SK-N-SH (cell line): Measurements from ENCODE around the gene PCK2. TPM values are rescaled to one million over a fixed set of nuclear protein-coding genes. Genes with fewer than 3 reads are reported as not detected.

Experiments
- CTCF ChIA-PET: fragments of 300-600, 350-600 bp; formaldehyde crosslinking; extraction: SDS; loops from one replicate; lab custom pipeline; 2021; lab: Yijun Ruan, JAX
- POLR2A ChIA-PET: fragments of 350-600 bp; sonication (Branson Sonifier 250); formaldehyde crosslinking; extraction: SDS; loops from one replicate; lab custom pipeline; 2020; ENCODE audit warnings: antibody characterized with exemption, inconsistent platforms; lab: Yijun Ruan, JAX
- DNase-seq: peaks from one replicate; pipeline ENCODE4 v3.0.0; 2012
- H2AFZ ChIP-seq: fragments of 200-600 bp; sonication (generic); 2 replicates; pipeline ENCODE4 v1.8.1; 2016; ENCODE audit warnings: antibody characterized with exemption, mild to moderate bottlenecking, low read depth
- H3F3A ChIP-seq: fragments of 200-600 bp; sonication (generic); replicated peaks from 2 replicates; pipeline ENCODE3; 2016; ENCODE audit warnings: antibody characterized with exemption, mild to moderate bottlenecking; ENCODE audit not compliant: insufficient read depth
- H3K27ac ChIP-seq, 2 experiments: fragments of 200-500 bp in 1 of 2; fragments of 200-600 bp in 1 of 2; sonication (Bioruptor generic) in 1 of 2; sonication (generic), shearing (Covaris generic) in 1 of 2; 2 replicates each; pipeline versions ENCODE4 v1.5.1 to v1.6.1; 2014 to 2016; ENCODE audit warnings: low read depth in 2 of 2, inconsistent platforms in 1 of 2, low read length in 1 of 2, mild to moderate bottlenecking in 1 of 2, mixed read lengths in 1 of 2
- H3K27me3 ChIP-seq: fragments of 200-600 bp; sonication (generic), shearing (Covaris generic); 2 replicates; pipeline ENCODE4 v1.6.1; 2016; ENCODE audit warnings: mixed run types; ENCODE audit not compliant: insufficient read depth
- H3K36me3 ChIP-seq, 2 experiments: fragments of 200-500 bp in 1 of 2; fragments of 200-600 bp in 1 of 2; sonication (Bioruptor generic) in 1 of 2; sonication (generic) in 1 of 2; replicated peaks in 1 of 2; 2 replicates each; pipeline versions ENCODE3 to v1.5.1; 2014 to 2016; ENCODE audit warnings: low read length in 1 of 2, mild to moderate bottlenecking in 1 of 2; ENCODE audit not compliant: insufficient read depth in 2 of 2, control insufficient read depth in 1 of 2
- H3K4me1 ChIP-seq, 2 experiments: fragments of 200-500 bp in 1 of 2; fragments of 200-600 bp in 1 of 2; sonication (Bioruptor generic) in 1 of 2; sonication (generic), shearing (Covaris generic) in 1 of 2; 2 replicates each; pipeline versions ENCODE4 v1.5.1 to v1.6.1; 2014 to 2016; ENCODE audit warnings: low read depth in 1 of 2, low read length in 1 of 2, mixed run types in 1 of 2; ENCODE audit not compliant: insufficient read depth in 2 of 2, control insufficient read depth in 1 of 2
- H3K4me2 ChIP-seq: fragments of 200-600 bp; sonication (generic), shearing (Covaris generic); 2 replicates; pipeline ENCODE4 v1.6.1; 2017; ENCODE audit warnings: mixed run types
- H3K4me3 ChIP-seq, 2 experiments: fragments of 200-500 bp in 1 of 2; fragments of 200-600 bp in 1 of 2; sonication (Bioruptor generic) in 1 of 2; sonication (generic), shearing (Covaris generic) in 1 of 2; 2 replicates each; pipeline versions ENCODE4 v1.5.1 to v1.8.1; 2014 to 2016; ENCODE audit warnings: low read depth in 2 of 2, inconsistent platforms in 1 of 2, low read length in 1 of 2, mild to moderate bottlenecking in 1 of 2, mixed read lengths in 1 of 2, moderate library complexity in 1 of 2
- H3K79me2 ChIP-seq: fragments of 200-600 bp; sonication (generic); 2 replicates; pipeline ENCODE4 v1.8.1; 2017; ENCODE audit warnings: mild to moderate bottlenecking; ENCODE audit not compliant: insufficient read depth
- H3K9ac ChIP-seq: fragments of 200-600 bp; sonication (generic); 2 replicates; pipeline ENCODE4 v1.6.1; 2017; ENCODE audit warnings: mixed run types
- H3K9me2 ChIP-seq: fragments of 200-600 bp; sonication (generic); 2 replicates; pipeline ENCODE4 v1.6.1; 2017; ENCODE audit warnings: mixed run types
- H3K9me3 ChIP-seq: fragments of 200-600 bp; sonication (generic); 2 replicates; pipeline ENCODE4 v1.6.1; 2017; ENCODE audit warnings: mixed run types, mild to moderate bottlenecking, moderate library complexity
- H4K20me1 ChIP-seq: fragments of 200-600 bp; sonication (generic); 2 replicates; pipeline ENCODE4 v1.6.1; 2017; ENCODE audit warnings: mild to moderate bottlenecking, mixed run types; ENCODE audit not compliant: insufficient read depth
- GABPA ChIP-seq: IDR thresholded peaks from 2 replicates; pipeline ENCODE4 v1.4.0; 2012; ENCODE audit warnings: low read depth, mild to moderate bottlenecking
- MEF2A ChIP-seq: IDR thresholded peaks from 2 replicates; pipeline ENCODE4 v1.4.0; 2012; ENCODE audit warnings: low read depth, borderline replicate concordance
- NRF1 ChIP-seq: IDR thresholded peaks from 2 replicates; pipeline ENCODE4 v1.6.1; 2012; ENCODE audit warnings: low read depth, mild to moderate bottlenecking, low read length
- SIN3A ChIP-seq: IDR thresholded peaks from 2 replicates; pipeline ENCODE4 v1.6.1; 2012; ENCODE audit warnings: low read depth, mild to moderate bottlenecking, low read length, moderate library complexity, borderline replicate concordance
- TAF1 ChIP-seq: IDR thresholded peaks from 2 replicates; pipeline ENCODE4 v1.6.1; 2012; ENCODE audit warnings: low read depth, mild to moderate bottlenecking, low read length, moderate library complexity, borderline replicate concordance
- TEAD4 ChIP-seq: IDR thresholded peaks from 2 replicates; pipeline ENCODE4 v1.4.0; 2012; ENCODE audit warnings: mild to moderate bottlenecking, borderline replicate concordance; ENCODE audit not compliant: insufficient read depth
- YY1 ChIP-seq: IDR thresholded peaks from 2 replicates; pipeline ENCODE4 v1.4.0; 2012; ENCODE audit warnings: low read depth, mild to moderate bottlenecking
- WGBS: methylation state at CpG from one replicate; pipeline ENCODE4 v1.1.6; 2017; ENCODE audit warnings: low lambda C conversion rate; 5-methylcytosine and 5-hydroxymethylcytosine counted together
- polyA plus RNA-seq, 3 experiments: library from polyadenylated mRNA; depleted of rRNA; stranded (reverse); fragments of >200 nt; gene quantifications; 2 replicates each; pipeline ENCODE4 v1.2.3, GENCODE V29; 2012
- TF ChIP-seq, protein P1 (sequence below): IDR thresholded peaks from 2 replicates; pipeline ENCODE4; 2012
- TF ChIP-seq, protein P2 (sequence below): fragments of 200-600 bp; sonication (generic); IDR thresholded peaks from 2 replicates; pipeline ENCODE4 v1.6.1; 2017; ENCODE audit warnings: antibody characterized with exemption, mild to moderate bottlenecking, moderate library complexity
- TF ChIP-seq, protein P3 (sequence below): IDR thresholded peaks from 2 replicates; pipeline ENCODE4 v1.4.0; 2012; ENCODE audit warnings: low read depth
- TF ChIP-seq, protein P4 (sequence below): IDR thresholded peaks from 2 replicates; pipeline ENCODE4 v1.4.0; 2012; ENCODE audit warnings: low read depth, borderline replicate concordance

The PCK2 gene
- polyA plus RNA-seq, 1 of the 3 experiments (the other 2 are of a cell fraction): 16.6 TPM

DNA sequence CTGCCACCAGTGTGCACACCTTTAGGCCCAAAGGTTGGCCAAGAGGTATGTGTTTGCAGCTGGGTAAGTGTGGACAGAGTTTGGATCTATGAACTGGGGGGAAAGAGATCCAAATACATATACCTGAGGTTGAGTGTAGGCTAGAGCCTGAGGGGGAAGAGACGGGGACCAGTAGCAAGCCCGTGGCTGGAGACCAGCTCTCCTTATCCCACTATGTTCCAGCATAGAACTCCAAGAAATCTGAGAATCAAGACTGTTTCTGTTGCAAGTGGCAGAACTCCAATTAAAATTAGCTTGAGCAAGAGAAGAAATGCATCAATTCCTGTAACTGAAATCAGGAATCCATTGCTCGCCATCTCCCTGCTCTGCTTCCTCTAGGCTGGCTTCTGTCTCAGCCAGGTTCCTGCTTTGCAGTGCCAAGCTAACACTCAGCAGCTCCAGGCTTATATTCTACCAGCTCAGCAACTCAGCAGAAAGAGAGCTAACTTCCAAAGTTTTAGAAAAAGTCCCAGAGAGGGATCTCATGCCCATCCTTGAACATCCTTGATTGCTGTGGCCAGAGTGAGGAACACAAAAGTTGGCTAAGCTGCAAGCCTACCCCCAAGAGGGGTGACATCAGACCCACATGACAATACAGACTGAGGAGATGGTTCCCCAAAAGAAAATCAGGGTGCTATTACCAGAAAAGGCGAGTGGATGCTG is 1.5 kb upstream of the PCK2 start:
- no peak overlapping the region for H3K4me3 ChIP-seq
- H4K20me1 ChIP-seq: no peaks in the 10 kb centered on the region
- no peak for DNase-seq
- POLR2A ChIA-PET: interaction anchor here (0.8 to 6.2 kb wide), 6 partner anchors 8 to 41 kb away, joined by 3 to 46 read pairs (median 14); partner anchors contain the start of gene CARMIL3
- peaks cover 0 to under 1% of the 10 kb centered on the region in 2 experiments for H3K36me3 ChIP-seq
- no peaks in the 10 kb centered on the region for H3K9me2 ChIP-seq
- H3K79me2 ChIP-seq: peaks cover 16% of the 10 kb centered on the region
- H3K4me1 ChIP-seq: peaks cover 12 to 19% of the 10 kb centered on the region in 2 experiments; a peak in 2 of 4 replicates
- CTCF ChIA-PET: interaction anchor here (0.9 to 25.4 kb wide), 5 partner anchors 14 to 161 kb away, joined by 3 to 1159 read pairs (median 7); partner anchors contain the start of genes CARMIL3, CPNE6, DCAF11 and IRF9
- TF ChIP-seq, protein P1, sequence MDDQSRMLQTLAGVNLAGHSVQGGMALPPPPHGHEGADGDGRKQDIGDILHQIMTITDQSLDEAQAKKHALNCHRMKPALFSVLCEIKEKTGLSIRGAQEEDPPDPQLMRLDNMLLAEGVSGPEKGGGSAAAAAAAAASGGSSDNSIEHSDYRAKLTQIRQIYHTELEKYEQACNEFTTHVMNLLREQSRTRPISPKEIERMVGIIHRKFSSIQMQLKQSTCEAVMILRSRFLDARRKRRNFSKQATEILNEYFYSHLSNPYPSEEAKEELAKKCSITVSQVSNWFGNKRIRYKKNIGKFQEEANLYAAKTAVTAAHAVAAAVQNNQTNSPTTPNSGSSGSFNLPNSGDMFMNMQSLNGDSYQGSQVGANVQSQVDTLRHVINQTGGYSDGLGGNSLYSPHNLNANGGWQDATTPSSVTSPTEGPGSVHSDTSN: no peak
- TF ChIP-seq TEAD4: no peak
- TF ChIP-seq, protein P2, sequence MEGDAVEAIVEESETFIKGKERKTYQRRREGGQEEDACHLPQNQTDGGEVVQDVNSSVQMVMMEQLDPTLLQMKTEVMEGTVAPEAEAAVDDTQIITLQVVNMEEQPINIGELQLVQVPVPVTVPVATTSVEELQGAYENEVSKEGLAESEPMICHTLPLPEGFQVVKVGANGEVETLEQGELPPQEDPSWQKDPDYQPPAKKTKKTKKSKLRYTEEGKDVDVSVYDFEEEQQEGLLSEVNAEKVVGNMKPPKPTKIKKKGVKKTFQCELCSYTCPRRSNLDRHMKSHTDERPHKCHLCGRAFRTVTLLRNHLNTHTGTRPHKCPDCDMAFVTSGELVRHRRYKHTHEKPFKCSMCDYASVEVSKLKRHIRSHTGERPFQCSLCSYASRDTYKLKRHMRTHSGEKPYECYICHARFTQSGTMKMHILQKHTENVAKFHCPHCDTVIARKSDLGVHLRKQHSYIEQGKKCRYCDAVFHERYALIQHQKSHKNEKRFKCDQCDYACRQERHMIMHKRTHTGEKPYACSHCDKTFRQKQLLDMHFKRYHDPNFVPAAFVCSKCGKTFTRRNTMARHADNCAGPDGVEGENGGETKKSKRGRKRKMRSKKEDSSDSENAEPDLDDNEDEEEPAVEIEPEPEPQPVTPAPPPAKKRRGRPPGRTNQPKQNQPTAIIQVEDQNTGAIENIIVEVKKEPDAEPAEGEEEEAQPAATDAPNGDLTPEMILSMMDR: no peak
- no peak for TF ChIP-seq YY1
- TF ChIP-seq, protein P3, sequence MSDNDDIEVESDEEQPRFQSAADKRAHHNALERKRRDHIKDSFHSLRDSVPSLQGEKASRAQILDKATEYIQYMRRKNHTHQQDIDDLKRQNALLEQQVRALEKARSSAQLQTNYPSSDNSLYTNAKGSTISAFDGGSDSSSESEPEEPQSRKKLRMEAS: no peak
- TF ChIP-seq GABPA: no peak
- TF ChIP-seq NRF1: no peak
- TF ChIP-seq MEF2A: no peak
- TF ChIP-seq, protein P4, sequence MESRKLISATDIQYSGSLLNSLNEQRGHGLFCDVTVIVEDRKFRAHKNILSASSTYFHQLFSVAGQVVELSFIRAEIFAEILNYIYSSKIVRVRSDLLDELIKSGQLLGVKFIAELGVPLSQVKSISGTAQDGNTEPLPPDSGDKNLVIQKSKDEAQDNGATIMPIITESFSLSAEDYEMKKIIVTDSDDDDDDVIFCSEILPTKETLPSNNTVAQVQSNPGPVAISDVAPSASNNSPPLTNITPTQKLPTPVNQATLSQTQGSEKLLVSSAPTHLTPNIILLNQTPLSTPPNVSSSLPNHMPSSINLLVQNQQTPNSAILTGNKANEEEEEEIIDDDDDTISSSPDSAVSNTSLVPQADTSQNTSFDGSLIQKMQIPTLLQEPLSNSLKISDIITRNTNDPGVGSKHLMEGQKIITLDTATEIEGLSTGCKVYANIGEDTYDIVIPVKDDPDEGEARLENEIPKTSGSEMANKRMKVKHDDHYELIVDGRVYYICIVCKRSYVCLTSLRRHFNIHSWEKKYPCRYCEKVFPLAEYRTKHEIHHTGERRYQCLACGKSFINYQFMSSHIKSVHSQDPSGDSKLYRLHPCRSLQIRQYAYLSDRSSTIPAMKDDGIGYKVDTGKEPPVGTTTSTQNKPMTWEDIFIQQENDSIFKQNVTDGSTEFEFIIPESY: no peak
- TF ChIP-seq SIN3A: no peak
- TF ChIP-seq TAF1: no peak
- H3K4me2 ChIP-seq: no peak overlapping the region
- H3F3A ChIP-seq: peaks cover 3% of the 10 kb centered on the region
- H2AFZ ChIP-seq: no peak overlapping the region
- no peaks in the 10 kb centered on the region for H3K9me3 ChIP-seq
- H3K27ac ChIP-seq: no peak overlapping the region
- 96% methylated on average over 4 of the region's 4 CpGs for WGBS
- no peaks in the 10 kb centered on the region for H3K27me3 ChIP-seq
- no peak overlapping the region for H3K9ac ChIP-seq
